GM18498 (cell line): Measurements from ENCODE around the gene FAM222B.
"Not testable (repeated sequence)": the region's sequence is repeated elsewhere in the genome, so short reads cannot be mapped to it uniquely, and the experiment has no call there.

Source experiments
- ATAC-seq: cut with Tn5 transposase; IDR thresholded peaks from one replicate; pipeline ENCODE4 v1.9.1; 2021; ENCODE audit warnings: mild to moderate bottlenecking, moderate library complexity; ENCODE audit not compliant: unreplicated experiment

The FAM222B gene

DNA sequence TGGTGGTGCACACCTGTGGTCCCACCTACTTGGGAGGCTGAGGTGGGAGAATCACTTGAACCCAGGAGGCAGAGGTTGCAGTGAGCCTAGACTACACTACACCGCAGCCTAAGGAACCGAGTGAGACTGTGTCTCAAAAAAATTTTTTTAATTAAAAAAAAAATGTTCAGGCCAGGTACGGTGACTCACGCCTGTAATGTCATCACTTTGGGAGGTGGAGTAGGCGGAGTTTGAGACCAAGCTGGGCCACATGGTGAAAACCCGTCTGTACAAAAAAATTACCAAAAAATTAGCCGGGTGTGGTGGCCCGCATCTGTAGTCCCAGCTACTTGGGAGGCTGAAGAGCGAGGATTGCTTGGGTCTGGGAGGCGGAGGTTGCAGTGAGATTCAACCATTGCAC, 3.6 kb upstream of the FAM222B start:
- ATAC-seq: no peak

DNA sequence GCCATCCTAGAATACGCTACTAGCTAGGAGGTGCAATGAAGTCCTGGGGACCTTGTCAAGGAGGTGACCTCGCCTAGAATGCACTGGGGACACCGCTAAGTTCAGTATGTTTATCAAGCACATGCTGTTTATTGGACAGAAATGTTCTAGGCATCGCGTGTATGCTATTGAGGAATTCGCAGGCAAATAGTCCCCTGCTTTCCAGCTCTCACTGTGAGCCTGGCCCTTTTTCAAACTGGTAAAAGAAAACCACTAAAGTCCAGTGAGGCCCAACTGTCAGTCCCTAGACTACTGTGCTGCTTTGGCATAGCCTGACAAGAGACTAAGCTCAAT, 1.2 kb upstream of the FAM222B start:
- ATAC-seq: no peak

DNA sequence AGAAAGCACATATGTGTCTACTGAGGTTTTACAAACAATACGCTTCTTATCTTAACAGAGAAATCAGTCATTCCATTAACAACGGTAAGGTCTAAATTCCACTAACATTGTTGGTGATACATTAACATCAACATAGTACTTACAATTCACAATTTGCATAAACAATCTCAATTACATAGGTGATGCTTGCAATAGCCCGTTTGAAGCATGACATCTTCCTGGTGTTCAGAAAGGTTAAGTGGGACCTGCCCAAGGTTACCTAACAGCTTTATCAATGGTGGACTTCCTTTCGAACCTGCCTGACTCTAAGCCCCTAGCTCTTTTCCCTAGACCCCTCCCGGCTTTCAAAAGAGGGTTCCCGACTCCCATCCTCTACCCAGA, 699 bp downstream of the FAM222B start:
- ATAC-seq: no peak

DNA sequence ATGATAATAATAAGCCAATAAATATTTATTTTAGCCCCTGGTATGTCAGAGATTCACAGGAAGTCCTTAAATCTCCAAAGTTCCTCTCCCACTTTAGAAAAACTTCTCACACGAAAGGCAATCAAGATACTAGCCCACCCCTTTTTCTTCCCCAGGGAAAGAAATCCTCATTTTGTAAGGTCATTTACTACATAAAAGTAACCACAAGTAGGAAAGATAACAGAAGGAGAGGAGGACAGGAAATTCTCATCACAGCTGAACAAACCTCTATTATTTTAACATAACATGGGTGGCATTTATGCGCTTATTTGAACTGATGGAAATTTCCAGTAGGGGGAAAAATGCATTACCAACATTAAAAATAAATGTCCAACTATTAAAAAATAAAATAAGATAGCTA, 3.4 kb downstream of the FAM222B start:
- no peak for ATAC-seq

DNA sequence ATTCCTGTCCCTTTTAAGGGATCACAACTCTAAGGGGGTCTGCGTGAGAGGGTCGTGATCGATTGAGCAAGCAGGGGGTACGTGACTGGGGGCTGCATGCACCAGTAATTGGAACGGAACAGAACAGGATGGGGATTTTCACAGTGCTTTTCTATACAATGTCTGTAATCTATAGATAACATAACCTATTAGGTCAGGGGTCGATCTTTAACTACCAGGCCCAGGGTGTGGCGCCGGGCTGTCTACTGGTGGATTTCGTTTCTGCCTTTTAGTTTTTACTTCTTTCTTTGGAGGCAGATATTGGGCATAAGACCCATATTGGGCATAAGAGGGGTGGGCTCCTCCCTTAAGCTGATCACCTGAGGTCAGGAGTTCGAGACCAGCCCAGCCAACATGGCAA, 6.0 kb downstream of the FAM222B start:
- ATAC-seq: not testable (repeated sequence)

DNA sequence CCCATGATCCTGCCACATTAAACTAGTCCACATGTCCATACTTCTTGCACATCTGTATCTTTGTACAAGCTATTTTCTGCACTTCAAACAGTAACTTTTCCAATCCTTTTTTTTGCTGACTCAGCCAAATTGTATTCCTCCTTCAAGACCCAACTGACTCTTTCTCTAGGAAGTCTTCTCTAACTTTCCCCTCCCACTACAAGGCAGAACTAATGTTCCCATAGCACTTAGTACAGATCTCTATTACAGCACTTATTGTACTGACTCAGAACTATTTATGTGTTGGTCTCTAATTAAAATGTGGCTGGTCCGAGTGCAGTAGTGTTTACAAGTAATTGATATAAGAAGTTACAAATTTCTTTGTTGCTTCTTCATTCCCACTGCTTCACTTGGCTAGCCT, 8.2 kb downstream of the FAM222B start:
- no peak for ATAC-seq

DNA sequence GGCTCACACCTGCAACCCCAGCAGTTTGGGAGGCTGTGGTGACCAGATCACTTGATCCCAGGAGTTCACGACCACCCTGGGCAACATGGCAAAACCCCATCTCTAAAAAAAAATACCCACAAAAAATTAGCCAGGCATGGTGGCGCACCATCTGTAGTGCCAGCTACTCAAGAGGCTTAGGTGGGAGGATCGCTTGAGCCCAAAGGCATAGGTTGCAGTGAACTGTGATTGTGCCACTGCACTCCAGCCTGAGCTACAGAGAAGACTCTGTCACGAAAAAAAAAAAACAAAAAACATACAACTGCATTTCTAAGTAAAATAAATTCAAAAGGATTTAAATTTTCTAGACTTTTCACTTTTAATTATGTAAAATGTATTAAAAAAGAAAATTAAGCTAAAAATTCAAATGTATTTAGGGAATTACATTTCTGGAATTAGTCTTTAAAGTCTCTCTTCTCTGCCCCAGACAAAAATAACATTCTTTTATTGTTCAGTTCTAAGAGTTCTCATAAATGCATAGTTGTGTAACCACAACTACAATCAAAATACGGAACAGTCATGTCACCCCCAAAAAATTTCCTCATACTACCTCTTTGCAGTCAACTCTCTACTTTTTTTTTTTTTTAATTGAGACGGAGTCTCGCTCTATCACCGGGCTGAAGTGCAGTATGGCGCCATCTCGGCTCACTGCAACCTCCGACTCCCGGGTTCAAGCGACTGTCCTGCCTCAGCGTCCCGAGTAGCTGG, 14.1 kb downstream of the FAM222B start:
- no peak for ATAC-seq

DNA sequence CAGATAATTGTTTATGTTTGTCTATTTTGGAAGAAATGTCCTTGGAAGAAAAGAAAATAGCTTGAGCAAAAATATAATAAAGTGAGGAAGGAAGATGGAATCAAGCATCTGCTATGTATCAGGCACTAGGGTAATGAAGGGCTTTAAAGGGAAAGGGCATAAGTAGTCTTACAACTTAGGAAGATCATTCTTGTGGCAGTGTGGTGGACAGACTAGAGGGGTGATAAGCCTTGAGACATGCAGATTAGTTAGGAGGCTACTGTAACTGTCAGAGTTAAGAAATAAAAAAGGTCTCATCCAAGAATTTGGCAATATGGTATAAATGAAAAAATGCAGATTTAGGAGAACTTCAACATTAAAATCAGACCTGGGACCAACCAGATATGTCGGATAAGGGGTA, 14.9 kb downstream of the FAM222B start:
- no peak for ATAC-seq

DNA sequence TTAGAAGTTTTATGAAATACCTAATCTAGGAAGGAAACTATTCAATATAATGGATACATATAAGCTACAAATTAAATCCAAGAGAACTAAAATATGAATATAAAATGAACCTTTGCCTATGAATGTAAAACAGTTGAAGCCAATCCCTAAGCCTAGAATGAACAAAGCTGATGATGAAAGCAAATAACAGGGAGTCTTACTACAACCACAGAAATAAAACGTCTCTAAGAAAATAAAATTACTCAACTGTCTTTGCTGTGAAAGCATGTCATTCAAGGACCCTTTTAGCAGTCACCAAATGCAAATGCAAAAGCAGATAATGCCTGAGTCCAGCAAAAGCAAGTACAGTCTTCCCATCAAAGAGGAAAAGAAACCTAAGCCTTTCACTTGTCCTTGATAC, 23.0 kb downstream of the FAM222B start:
- no peak for ATAC-seq

DNA sequence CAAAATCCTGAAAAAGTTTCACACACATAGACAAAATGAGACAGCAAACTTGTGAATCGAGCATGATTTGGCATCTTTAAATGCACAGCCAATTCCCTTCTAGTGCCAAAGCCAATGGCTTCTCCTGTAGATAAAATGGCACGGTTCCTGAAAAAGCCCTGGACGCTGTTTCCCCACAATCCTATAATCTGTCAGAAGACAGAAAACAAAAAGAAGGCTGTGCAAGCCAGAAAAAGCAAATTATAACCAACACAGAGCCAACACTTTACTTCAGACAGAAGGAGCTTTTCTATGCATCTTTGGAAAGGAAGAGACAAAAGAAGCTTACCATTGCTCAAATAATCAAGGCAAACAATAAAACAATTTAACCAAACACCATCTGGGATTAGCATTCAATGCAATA, 23.8 kb downstream of the FAM222B start:
- ATAC-seq: no peak

DNA sequence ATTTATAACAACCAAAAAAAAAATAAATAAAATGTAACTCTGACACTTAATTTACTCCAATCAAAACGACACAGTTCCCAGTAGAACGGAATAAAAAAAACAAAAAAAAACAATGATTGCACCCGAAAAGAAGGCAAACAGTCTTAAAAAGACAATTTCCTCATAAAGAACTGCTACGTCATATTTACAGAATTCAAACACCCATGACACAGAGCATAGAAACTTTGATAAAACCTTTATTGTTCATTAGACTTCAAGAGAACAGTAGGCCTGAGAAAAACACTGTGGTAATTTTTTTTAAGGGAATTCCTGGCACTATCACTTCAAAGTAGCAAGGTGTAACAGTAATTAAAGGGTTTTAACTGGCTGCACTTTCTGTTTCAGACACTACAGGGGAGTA, 26.1 kb downstream of the FAM222B start:
- ATAC-seq: no peak

DNA sequence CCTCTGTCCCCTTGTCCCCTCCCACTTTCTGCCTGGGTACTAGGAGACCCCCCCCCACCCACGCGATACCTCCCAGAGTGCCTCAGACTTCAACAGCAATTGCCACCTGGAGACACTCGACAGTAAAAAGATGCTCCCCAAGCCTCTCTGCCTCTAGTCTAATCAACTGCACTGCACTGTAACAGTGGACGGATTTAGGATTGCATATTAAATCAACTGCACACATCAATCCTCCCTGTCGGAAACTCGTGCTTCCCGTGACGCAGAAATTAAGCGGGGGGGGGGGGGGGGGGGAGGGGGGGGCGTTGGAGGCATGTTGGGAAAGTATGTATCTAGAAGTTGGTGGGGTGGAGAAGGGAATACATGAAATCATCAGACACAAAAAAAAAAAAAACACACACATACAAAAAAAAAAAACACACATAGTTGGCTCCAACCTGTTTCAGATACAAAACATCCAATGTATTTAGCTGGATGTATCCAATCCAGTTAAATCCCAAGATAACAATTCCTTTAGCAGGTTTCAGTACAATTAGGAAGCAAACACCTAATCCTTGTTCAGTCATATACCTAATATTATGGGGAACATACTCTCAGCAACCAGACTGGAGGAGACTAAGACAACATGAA, 29.7 kb downstream of the FAM222B start:
- ATAC-seq: no peak

DNA sequence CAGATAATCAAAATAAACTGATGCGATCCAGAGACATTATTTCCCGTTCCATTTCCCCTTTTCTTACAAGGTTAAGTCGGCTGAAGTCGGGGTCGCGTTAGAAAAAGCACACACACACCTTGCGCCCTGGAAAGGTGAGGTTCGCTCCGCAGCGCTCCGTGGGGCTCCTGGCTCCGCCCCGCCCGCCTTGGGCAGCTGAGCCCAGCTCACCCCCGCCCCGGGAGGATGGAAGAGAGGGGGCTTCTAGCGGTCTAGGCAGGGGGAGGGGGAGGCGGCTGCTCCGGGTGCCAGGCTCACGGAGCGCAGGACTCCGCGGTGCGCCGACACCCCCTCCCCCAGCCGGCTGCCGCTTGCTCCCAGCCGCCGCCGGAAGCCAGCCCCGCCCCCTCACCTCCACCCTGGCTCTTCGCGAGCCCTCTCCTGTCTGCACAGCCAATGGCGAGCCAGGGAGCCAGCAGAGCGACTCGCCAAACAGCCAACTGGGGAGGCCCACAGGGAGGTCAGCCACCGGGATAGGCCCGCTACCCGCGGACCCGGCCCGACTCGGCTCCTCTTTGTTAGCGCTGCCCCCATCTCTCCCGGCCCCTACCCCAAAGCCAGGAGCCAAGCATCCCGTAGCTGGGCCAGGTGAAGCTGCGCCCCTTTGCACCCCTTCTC, 30.4 kb downstream of the FAM222B start:
- peak; percentile 99 for ATAC-seq

DNA sequence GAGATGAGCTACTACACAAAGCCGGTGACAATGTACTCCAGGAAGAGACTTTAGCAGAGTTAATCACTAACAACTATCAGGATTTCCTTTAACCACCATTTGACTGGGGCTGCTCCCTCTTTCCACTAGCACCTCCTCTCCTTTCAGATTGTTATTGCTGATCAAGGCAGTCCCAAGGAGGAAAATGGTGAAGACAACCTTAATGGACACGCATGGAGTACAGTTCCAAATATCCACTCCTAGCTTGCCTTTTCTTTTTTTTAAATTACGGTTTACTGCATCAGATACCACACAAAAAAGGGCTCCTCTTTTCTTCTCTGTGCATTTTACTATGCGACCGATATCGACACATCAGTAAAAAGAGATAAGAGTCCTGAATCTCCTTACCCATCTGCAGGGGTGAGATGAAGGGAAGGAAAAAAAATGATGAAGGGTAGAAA, 30.9 kb downstream of the FAM222B start:
- ATAC-seq: no peak

DNA sequence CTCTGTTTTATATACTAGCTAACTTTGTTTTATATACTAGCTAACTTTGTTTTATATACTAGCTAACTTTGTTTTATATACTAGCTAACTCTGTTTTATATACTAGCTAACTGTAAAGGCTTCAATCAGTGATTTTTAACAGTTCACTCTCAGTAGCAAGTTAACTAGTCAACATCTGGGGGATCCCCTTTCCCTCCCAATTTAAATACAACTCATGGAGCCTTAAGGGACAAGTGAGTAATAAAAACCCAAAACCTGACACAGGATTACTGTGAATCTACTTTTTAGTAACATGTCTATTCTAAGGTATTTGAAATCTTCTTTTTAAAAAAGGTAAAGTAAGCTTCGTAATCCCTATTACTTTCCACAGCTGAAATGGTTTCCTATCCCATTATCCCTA, 32.2 kb downstream of the FAM222B start:
- no peak for ATAC-seq

DNA sequence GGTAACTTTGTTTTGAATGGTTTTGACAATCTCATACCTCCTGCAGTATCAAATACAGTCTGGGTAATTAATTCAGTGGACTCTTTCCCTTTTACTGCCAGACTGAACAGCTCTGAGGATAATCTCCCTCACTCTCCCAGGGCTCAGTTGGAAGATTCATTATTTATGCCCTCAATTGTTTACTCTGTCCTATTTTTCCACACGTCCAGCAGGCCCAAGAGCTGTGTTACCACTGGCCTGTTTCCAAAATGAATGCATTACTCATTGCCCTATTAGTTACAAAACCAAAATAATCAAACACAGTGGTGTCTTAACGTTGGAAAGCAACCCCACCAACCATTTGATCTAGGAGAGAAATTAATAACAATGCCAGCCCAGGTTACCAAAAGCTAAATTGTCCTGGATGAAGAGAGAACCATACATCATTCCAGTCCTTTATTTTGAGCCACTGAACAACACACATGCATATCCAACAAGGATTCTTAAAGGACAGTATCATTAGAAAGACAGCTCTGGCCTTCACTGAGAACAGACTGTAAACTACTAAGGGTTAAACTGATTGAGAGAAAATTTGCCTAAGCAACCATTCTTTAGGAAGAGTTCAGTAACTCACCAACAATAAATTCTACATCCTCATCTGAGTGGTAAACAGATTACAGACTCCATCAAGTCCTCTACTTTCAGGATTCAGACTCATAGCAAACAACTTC, 34.5 kb downstream of the FAM222B start:
- ATAC-seq: no peak

DNA sequence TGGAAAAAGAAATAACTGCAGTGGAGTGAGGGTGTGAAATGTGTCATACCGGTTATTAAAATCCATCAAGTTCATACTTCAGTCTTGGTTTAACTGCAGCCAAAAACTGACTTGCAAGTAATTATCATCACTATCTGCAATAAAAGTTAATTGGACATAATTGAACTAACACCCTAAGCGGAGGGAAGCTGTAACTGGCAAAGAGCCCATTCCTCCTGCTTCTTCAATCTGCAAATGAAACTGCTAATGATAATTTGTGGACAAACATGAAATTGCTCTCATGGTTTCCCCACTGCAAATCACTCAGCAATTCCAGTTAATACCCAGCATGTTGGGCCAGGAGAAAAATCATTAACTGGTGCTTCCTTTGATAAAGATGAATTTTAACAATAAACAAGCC, 46.5 kb downstream of the FAM222B start:
- ATAC-seq: no peak

DNA sequence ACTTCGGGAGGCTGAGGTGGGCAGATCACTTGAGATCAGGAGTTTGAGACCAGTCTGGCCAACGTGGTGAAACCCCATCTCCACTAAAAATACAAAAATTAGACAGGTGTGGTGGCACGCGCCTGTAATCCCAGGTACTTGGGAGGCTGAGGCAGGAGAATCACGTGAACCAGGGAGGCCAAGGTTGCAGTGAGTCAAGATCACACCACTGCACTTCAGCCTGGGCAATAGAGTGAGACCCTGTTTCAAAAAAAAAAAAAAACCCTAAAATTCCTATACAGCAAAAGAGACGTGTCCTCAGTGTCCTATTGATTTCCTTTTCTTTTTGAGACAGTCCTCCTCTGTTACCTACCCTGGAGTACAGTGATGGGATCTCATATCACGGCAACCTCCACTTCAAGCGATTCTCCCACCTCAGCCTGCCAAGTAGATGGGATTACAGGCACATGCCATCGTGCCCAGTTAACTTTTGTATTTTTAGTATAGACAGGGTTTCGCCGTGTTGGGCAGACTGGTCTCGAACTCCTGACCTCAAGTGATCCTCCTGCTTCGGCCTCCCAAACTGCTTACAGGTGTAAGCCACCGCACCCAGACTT, 47.6 kb downstream of the FAM222B start:
- not testable (repeated sequence) for ATAC-seq

DNA sequence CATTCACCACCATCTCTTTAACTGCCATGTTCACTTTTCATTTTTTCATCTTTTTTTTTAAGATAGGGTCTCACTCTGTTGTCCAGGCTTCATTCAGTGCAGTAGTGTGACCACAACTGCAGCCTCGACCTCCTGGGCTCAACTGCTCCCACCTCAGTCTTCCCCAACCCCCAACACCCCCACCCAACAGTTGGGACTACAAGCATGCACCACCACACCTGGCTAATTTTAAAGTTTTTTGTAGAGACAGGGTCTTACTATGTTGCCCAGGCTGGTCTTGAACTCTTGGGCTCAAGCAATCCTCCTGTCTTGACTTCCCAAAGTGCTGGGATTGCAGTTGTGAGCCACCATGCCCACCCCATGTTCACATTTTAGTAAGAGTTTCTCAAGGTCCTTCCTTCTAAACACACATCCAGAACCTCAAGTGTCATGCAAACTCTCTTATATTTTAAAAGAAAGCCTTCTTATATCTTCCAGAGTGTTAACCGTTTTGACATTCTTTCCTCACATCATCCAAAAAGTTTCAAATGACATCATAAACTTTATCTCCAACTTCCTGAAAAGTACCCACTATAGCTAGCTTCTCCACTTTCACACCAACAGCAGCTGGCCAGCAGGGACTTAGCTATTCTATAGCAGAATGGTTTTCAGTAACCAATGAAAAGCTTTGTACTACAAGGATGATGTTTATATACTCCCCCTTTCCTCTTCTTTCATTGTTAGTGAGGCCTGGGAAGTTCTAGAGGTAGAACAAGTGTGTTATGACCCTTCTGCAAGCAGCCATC, 49.5 kb downstream of the FAM222B start:
- no peak for ATAC-seq

DNA sequence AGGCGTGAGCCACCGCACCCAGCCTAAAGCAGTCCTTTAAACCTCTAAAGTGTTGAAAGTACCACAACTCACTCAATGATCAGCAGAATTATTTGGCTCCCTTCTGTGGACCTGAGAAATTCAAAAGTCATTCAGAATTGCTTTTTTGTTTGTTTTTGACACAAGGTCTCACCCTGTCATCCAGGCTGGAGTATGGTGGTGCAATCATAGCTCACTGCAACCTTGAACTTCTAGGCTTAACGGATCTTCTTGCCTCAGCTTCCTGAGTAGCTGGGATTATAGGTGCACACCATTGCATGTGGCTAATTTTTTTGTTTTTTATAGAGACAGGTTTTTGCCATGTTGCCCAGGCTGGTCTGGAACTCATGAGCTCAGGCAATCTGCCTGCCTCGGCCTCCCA, 54.5 kb downstream of the FAM222B start:
- ATAC-seq: no peak

DNA sequence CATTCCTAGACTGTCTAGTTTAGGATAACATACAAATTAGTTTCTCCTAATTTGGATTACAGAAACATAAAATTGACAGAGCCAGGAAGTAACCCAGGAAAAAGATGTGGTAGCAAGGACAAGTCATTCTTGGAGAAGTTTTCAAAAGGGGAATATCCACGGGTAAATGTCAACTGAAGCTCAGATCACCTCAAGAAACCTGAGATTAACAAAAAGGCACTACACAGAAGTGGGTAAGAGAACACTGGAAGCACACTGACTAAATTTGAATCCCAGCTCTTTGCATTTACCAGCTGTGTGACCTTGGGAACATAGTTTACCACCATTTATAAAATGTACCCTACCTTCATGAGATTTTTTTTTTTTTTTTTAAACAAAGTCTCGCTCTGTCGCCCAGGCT, 59.4 kb downstream of the FAM222B start:
- ATAC-seq: no peak
